Brain microvascular endothelial cell (primary cell): ENCODE data around the gene HSD17B11.
"Not testable (repeated sequence)": the region's sequence is repeated elsewhere in the genome, so short reads cannot be mapped to it uniquely, and the experiment has no call there.

ENCODE experiments used
- DNase-seq: peaks from one replicate; pipeline ENCODE4 v3.0.0-alpha.2; 2020
- H3K27ac ChIP-seq: fragments of 250-450 bp; sonication (Bioruptor Pico); 2 replicates; pipeline ENCODE4 v1.5.1; 2020; ENCODE audit warnings: mild to moderate bottlenecking, moderate library complexity
- H3K27me3 ChIP-seq: fragments of 250-450 bp; sonication (Bioruptor Pico); replicated peaks from 2 replicates; pipeline ENCODE4 v1.5.1; 2020; ENCODE audit warnings: mild to moderate bottlenecking
- H3K36me3 ChIP-seq: fragments of 250-450 bp; sonication (Bioruptor Pico); replicated peaks from 2 replicates; pipeline ENCODE4 v1.5.1; 2020; ENCODE audit warnings: mild to moderate bottlenecking
- H3K4me3 ChIP-seq: 2 replicates; pipeline ENCODE4 v1.5.1; 2011; ENCODE audit warnings: low read depth, mild to moderate bottlenecking, control low read depth, low read length, moderate library complexity
- CTCF ChIP-seq: IDR thresholded peaks from 2 replicates; pipeline ENCODE4 v1.5.1; 2011; ENCODE audit warnings: low read depth, mild to moderate bottlenecking, moderate library complexity, low read length, control low read depth, inconsistent platforms; ENCODE audit errors: missing control alignments
- in situ Hi-C: cut with HindIII; loops from 2 replicates; pipeline ENCODE4 v1.10.0; 2017; ENCODE audit warnings: low sequenced_read_pairs, low pct_ligation_motif_present

The HSD17B11 gene

GRCh38 chr4:87306056-87306455 is 84.9 kb downstream of the HSD17B11 start:
- Histone ChIP-seq H3K27me3 (no peaks in the 10 kb centered on the region), H3K27ac (no peak overlapping the region), H3K4me3 (no peak overlapping the region), H3K36me3 (no peaks in the 10 kb centered on the region)
- DNase-seq, result no peak
- in situ Hi-C loops, result no loop called here
- TF ChIP-seq CTCF, result no peak

- no peak overlapping the region for H3K4me3 ChIP-seq
- in situ Hi-C loops, result no loop called here
- DNase-seq, result no peak
- TF ChIP-seq CTCF, result no peak
- no peak overlapping the region for H3K27ac ChIP-seq
- no peaks in the 10 kb centered on the region for H3K36me3 ChIP-seq
- H3K27me3 ChIP-seq, result no peaks in the 10 kb centered on the region
Measured at GRCh38 chr4:87305562-87305961, 85.4 kb downstream of the HSD17B11 start.

- in situ Hi-C loops, result no loop called here
- H3K36me3 ChIP-seq, result no peaks in the 10 kb centered on the region
- no peak overlapping the region for H3K27ac ChIP-seq
- no peaks in the 10 kb centered on the region for H3K27me3 ChIP-seq
- H3K4me3 ChIP-seq, result no peak overlapping the region
- TF ChIP-seq CTCF, result no peak
- peak; percentile 16 for DNase-seq
Measured at GRCh38 chr4:87304745-87305432, 86.1 kb downstream of the HSD17B11 start.

- TF ChIP-seq CTCF, result no peak
- in situ Hi-C loops, result no loop called here
- H3K27me3 ChIP-seq, result no peaks in the 10 kb centered on the region
Measured at GRCh38 chr4:87299898-87300297, 91.1 kb downstream of the HSD17B11 start.

GRCh38 chr4:87298362-87298761 is 92.6 kb downstream of the HSD17B11 start:
- TF ChIP-seq CTCF, result no peak
- in situ Hi-C loops, result no loop called here
- Histone ChIP-seq H3K4me3 (no peak overlapping the region), H3K27me3 (no peaks in the 10 kb centered on the region), H3K27ac (no peak overlapping the region), H3K36me3 (no peaks in the 10 kb centered on the region)
- no peak for DNase-seq

More at GRCh38 chr4:87299898-87300297, 91.1 kb downstream of the HSD17B11 start:
- no peak for DNase-seq
- H3K27ac ChIP-seq, result no peak overlapping the region
- H3K36me3 ChIP-seq, result no peaks in the 10 kb centered on the region
- H3K4me3 ChIP-seq, result no peak overlapping the region

GRCh38 chr4:87294911-87295310 is 96.1 kb downstream of the HSD17B11 start:
- H3K27ac ChIP-seq, DNase-seq, in situ Hi-C loops, H3K36me3 ChIP-seq, H3K4me3 ChIP-seq, H3K27me3 ChIP-seq: not testable (repeated sequence)

- H3K27ac ChIP-seq, H3K4me3 ChIP-seq, in situ Hi-C loops, H3K36me3 ChIP-seq, DNase-seq, H3K27me3 ChIP-seq: not testable (repeated sequence)
Measured at GRCh38 chr4:87293889-87294288, 97.1 kb downstream of the HSD17B11 start.
